Measurements from ENCODE around the gene MARVELD3.
A peak's percentile ranks its signal among the peaks of the same experiment; 100 is the strongest.
"Not testable (repeated sequence)": the region's sequence is repeated elsewhere in the genome, so short reads cannot be mapped to it uniquely, and the experiment has no call there.

The MARVELD3 gene

DNA sequence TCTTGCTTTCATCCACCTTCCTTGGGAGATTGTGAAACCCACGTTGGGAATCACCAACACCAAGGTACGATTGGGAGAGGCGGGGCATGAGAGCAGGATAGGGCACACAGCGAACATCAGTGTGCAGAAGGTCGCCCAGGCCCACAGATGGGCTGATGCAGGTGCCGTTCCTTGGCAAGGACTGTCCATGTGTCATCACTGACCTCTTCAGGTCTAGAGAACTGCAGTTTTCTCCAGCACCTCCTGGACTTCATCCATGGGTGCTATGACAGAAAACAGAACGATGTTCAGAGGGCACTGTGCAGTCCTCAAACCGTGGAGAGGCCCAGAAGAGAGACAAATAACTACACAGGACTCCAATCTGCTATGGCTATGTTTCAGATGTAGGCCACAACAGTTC, 25.2 kb upstream of the MARVELD3 start:
- Mint-ChIP-seq H3K27ac (no peak overlapping the region), H3K27me3 (peaks cover 17% of the 10 kb centered on the region), H3K9me3 (no peaks in the 10 kb centered on the region), H3K36me3 (ENCODE audit: low read depth) (no peaks in the 10 kb centered on the region), H3K4me1 (ENCODE audit: low read depth) (no peaks in the 10 kb centered on the region), H3K4me3 (no peak overlapping the region)
- no peak for DNase-seq

DNA sequence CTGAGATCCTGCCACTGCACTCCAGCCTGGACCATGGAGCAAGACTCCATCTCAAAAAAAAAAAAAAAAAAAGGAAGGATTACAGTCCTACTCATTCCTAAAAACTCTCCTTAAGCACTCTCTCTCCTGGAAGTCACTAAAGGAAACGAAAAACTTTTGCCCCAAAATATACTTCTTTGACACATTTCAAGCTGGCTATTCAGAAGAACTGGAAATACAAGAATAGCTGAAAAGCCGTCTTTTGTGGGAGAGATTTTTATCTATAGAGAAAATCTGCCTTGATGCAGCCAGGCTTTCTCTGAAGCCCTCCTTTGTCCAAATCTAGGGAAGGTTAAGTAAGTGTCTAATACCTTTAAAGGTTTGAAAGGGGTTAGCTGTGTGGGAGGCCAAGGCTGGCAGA, 16.9 kb upstream of the MARVELD3 start:
- peaks cover 26% of the 10 kb centered on the region for H3K27me3 Mint-ChIP-seq
- H3K27ac Mint-ChIP-seq, result peak overlapping the region; percentile 94
- peaks cover 12% of the 10 kb centered on the region for H3K4me1 Mint-ChIP-seq (ENCODE audit: low read depth)
- H3K36me3 Mint-ChIP-seq (ENCODE audit: low read depth), result no peaks in the 10 kb centered on the region
- no peaks in the 10 kb centered on the region for H3K9me3 Mint-ChIP-seq
- no peak overlapping the region for H3K4me3 Mint-ChIP-seq
- DNase-seq, result no peak

DNA sequence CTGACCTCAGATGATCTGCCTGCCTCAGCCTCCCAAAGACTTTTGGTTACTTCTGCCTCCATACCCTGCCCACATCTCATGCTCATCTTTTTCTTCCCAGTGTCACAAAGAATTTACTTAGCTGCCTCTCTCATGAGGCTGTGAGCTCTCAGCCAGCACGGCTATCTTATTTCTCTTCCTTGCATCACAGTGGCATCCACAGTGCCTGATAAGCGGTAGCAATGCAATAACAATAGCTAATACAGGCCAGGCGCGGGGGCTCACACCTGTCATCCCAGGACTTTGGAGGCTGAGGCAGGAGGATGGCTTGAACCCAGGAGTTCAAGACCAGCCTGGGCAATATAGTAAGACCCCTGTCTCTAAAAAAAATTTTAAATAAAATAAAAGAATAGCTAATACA, 15.5 kb upstream of the MARVELD3 start:
- Mint-ChIP-seq H3K36me3 (ENCODE audit: low read depth) (no peaks in the 10 kb centered on the region), H3K4me1 (ENCODE audit: low read depth) (peaks cover 12% of the 10 kb centered on the region), H3K27ac (no peak overlapping the region), H3K9me3 (no peaks in the 10 kb centered on the region), H3K4me3 (no peak overlapping the region), H3K27me3 (peaks cover 37% of the 10 kb centered on the region)
- no peak for DNase-seq

DNA sequence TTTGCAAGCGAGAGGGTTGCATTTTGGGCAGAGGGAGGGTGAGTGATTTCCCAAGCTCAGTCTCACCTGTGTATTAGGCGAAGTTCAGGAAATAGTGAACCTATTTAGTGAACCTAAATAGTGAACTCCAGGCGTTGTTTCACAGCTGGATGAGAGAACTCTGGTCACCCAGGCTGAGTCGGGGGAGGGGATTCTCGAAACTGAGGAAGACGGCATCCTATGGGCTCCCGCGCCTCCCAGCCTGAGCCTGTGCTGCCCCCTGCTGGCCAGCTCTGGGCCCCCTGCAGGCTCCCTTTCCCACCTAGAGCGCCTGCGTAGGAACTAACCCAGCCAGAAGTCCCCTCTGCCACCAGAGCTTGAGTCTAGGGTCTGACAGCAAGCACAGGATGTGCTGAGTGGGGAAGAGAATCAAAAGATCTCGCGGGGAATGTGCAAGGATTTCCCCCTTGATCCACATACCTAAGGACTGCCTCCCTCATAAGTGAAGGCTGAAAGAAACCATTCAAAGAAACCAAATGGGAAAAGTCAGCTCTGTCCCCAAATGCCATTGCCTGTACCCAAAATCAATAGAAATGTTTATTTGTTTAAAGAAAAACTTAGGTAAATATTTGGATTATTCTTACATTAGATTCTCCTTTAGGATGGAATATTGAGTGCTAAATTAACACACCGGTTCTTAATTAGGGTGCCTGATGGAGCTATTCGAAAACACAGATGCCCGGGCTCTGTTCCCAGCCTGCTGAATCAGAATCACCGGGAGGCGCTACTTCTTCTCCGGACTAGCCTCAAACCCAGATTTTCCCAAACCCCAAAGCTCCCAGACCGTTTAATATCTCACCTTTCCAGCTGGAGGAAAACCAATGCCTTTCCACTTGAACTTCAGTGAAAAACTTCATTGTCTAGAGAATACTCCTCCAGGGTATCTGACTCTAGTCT, 14.8 kb upstream of the MARVELD3 start:
- Mint-ChIP-seq H3K36me3 (ENCODE audit: low read depth) (no peaks in the 10 kb centered on the region), H3K4me1 (ENCODE audit: low read depth) (peaks cover 12% of the 10 kb centered on the region), H3K4me3 (no peak overlapping the region), H3K9me3 (no peaks in the 10 kb centered on the region), H3K27ac (no peak overlapping the region), H3K27me3 (peaks cover 40% of the 10 kb centered on the region)
- peak; percentile 86 for DNase-seq

DNA sequence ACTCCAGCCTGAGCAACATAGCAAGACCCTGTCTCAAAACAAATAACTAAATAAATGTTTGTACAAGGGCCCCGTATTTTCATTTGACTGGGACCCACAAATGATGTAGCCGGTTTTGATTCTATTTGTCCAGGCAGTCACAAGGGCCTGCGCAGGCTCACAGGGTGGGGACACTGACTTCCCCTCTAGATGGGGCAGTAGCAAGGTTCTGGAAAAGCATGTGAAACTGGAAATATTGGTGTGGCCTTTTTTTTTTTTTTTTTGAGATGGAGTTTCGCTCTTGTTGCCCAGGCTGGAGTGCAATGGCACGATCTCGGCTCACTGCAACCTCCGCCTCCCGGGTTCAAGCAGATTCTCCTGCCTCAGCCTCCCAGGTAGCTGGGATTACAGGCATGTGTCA, 11.0 kb upstream of the MARVELD3 start:
- peaks cover 51% of the 10 kb centered on the region for H3K27me3 Mint-ChIP-seq
- H3K27ac Mint-ChIP-seq; DNase-seq; H3K4me1 Mint-ChIP-seq (ENCODE audit: low read depth); H3K4me3 Mint-ChIP-seq; H3K36me3 Mint-ChIP-seq (ENCODE audit: low read depth); H3K9me3 Mint-ChIP-seq: not testable (repeated sequence)

DNA sequence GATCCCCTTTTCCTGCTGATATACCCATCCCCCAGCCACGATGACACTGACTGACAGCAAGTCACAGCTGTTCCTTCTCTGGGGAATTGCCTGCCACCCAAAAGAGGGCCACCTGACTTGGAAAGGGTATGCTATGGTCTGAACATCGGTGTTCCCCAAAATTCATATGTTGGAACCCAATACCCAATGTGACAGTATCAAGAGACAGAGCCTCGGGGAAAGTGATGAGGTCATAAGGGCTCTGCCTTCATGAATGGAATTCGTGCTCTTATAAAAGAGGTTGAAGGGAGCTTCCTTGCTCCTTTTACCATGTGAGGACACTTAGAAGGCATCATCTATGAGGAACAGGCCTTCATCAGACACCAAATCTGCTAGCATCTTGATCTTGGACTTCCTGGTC, 7.6 kb upstream of the MARVELD3 start:
- Mint-ChIP-seq H3K27me3 (peaks cover 33% of the 10 kb centered on the region), H3K9me3 (no peaks in the 10 kb centered on the region), H3K27ac (no peak overlapping the region), H3K4me1 (ENCODE audit: low read depth) (peaks cover 7% of the 10 kb centered on the region), H3K36me3 (ENCODE audit: low read depth) (no peaks in the 10 kb centered on the region), H3K4me3 (no peak overlapping the region)
- no peak for DNase-seq

DNA sequence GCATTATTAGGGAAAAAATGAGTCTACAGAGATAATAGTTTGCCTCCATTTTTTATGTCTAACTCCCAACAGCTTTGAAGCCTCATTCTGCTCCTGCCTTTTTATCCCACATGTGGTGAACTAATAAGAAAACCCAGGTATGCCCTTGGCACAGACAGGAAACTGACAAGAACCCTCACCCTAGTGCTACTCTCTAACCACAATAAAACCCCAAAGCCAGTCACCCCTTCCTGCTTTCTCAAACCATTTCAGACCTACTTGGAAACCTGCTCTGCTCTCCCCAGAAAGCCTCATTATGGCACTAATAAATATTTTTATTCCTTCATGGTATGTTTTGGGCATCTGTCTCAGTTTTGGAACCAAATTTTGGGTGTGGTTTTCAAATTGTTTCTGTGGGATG, 3.9 kb upstream of the MARVELD3 start:
- no peak for DNase-seq
- Mint-ChIP-seq H3K4me1 (ENCODE audit: low read depth) (peaks cover 7% of the 10 kb centered on the region), H3K36me3 (ENCODE audit: low read depth) (no peaks in the 10 kb centered on the region), H3K9me3 (no peaks in the 10 kb centered on the region), H3K27me3 (peaks cover 21% of the 10 kb centered on the region), H3K27ac (no peak overlapping the region), H3K4me3 (no peak overlapping the region)

DNA sequence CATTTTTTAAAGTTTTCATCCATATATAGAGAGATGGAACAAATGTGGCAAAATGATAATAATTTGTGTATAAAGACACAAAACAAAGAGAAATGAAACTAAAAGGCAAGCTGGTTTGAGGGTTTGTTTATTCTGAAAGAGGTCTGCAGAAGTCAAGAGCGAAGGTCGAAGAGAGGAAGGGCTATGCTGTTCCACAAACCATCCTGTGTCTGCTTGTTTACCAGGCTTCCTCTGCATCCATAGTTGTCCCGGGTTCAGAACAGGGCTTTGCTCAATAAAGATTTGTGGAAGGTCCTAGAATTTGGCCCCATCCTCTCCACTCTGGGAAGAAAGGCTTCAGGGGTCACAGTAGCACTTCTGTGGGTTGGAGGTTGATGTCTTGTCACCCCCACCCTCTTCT, 2.4 kb upstream of the MARVELD3 start:
- DNase-seq, result no peak
- Mint-ChIP-seq H3K27me3 (peaks cover 27% of the 10 kb centered on the region), H3K27ac (no peak overlapping the region), H3K9me3 (no peaks in the 10 kb centered on the region), H3K4me1 (ENCODE audit: low read depth) (peaks cover 7% of the 10 kb centered on the region), H3K4me3 (no peak overlapping the region), H3K36me3 (ENCODE audit: low read depth) (no peaks in the 10 kb centered on the region)

DNA sequence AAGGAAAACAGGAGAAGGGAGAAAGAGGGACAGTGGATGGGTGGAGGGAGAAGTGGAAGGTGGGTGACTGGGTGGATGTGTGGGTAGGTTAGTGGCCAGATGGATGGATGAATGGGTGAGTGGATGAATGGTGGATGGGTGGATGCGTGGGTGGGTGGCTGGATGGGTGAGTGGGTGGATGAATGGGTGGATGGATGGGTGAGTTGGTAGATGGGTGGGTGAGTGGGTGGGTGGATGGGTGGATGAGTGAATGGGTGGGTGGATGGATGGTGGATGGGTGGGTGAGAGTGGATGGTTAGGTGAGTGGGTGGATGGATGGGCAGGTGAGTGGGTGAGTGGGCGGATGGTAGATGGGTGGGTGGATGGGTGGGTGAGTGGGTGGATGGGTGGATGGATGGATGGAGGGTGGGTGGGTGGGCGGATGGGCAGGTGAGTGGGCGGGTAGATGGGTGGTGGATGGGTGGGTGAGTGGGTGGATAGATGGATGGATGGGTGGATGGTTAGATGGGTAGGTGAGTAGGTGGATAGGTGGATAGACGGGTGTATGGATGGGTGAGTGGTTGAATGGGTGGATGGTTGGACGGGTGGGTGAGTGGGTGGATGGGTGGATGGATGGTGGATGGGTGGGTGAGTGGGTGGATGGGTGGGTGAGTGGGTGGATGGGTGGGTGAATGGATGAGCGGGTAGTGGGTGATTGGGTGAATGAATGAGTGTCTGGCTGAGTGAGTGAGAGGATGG, 702 bp upstream of the MARVELD3 start:
- H3K27me3 Mint-ChIP-seq, result peaks cover 31% of the 10 kb centered on the region
- H3K4me1 Mint-ChIP-seq (ENCODE audit: low read depth), result peaks cover 7% of the 10 kb centered on the region
- H3K9me3 Mint-ChIP-seq, result no peaks in the 10 kb centered on the region
- DNase-seq, result no peak
- H3K27ac Mint-ChIP-seq, result no peak overlapping the region
- H3K4me3 Mint-ChIP-seq, result no peak overlapping the region
- H3K36me3 Mint-ChIP-seq (ENCODE audit: low read depth), result no peaks in the 10 kb centered on the region

DNA sequence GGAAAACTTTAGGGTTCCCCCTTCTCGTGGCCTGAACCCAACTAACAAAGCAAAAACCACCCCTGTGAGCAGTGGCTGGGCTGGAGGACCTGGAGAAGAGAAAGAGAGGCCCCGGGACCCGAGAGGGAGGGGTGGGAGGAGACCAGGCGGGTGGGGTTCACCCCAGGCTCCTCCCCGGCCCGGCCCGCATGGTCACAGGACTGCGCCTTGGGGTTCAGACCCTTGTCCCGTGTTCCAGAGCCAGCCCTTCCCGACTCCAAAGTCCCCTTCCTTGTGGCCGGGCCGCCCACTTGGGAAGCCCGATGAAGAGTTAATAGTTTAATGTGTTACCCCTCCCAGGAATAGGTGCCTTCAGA, 852 bp downstream of the MARVELD3 start:
- Mint-ChIP-seq H3K27ac (no peak overlapping the region), H3K36me3 (ENCODE audit: low read depth) (no peaks in the 10 kb centered on the region), H3K9me3 (no peaks in the 10 kb centered on the region), H3K4me1 (ENCODE audit: low read depth) (peaks cover 6% of the 10 kb centered on the region), H3K27me3 (peaks cover 30% of the 10 kb centered on the region), H3K4me3 (no peak overlapping the region)
- DNase-seq, result no peak

DNA sequence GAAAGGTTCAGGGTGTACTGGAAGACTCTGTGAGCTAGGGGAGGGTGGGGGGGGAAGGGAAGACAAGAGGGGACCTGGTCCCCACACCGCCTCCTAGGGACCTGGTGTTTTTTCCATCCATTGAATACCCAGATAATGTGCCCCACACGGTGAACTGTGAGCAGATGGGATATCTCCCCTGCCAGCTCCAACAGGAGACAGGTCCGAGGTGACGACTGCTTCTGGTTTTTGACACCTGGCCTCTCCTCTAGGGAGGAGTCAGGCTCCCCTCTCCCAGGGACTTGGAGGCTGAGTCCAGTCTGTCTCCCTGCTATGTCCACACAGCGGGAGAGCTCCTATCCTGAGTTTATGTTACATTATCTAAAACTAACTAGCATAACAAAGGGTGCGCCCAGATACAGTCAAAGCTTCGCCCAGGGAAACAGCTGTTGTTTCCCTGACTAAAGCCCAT, 1.8 kb downstream of the MARVELD3 start:
- Mint-ChIP-seq H3K4me1 (ENCODE audit: low read depth) (no peaks in the 10 kb centered on the region), H3K27me3 (peaks cover 26% of the 10 kb centered on the region), H3K9me3 (no peaks in the 10 kb centered on the region), H3K4me3 (no peak overlapping the region), H3K36me3 (ENCODE audit: low read depth) (no peaks in the 10 kb centered on the region), H3K27ac (no peak overlapping the region)
- DNase-seq, result no peak

DNA sequence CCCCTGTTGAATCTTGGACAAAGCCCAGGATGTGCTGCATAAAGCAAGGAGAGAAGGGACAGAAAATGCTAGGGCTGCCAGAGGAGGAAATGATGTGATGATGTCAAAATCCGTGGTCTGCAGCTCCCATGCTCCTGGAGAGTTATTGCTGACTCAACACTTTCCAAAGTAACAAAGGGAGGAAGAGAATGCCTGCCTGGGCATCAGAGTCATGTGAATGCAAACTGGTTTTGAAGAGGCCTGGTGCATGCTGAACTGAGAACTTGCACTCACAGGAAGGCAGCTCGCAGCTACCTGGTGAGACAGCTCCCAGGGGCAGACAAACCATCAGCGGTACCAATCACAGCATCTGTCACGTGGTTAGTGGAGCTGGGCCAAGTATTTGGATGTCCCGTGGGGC, 2.8 kb downstream of the MARVELD3 start:
- Mint-ChIP-seq H3K4me1 (ENCODE audit: low read depth) (no peaks in the 10 kb centered on the region), H3K27me3 (peaks cover 26% of the 10 kb centered on the region), H3K9me3 (no peaks in the 10 kb centered on the region), H3K36me3 (ENCODE audit: low read depth) (no peaks in the 10 kb centered on the region), H3K27ac (no peak overlapping the region), H3K4me3 (no peak overlapping the region)
- no peak for DNase-seq

DNA sequence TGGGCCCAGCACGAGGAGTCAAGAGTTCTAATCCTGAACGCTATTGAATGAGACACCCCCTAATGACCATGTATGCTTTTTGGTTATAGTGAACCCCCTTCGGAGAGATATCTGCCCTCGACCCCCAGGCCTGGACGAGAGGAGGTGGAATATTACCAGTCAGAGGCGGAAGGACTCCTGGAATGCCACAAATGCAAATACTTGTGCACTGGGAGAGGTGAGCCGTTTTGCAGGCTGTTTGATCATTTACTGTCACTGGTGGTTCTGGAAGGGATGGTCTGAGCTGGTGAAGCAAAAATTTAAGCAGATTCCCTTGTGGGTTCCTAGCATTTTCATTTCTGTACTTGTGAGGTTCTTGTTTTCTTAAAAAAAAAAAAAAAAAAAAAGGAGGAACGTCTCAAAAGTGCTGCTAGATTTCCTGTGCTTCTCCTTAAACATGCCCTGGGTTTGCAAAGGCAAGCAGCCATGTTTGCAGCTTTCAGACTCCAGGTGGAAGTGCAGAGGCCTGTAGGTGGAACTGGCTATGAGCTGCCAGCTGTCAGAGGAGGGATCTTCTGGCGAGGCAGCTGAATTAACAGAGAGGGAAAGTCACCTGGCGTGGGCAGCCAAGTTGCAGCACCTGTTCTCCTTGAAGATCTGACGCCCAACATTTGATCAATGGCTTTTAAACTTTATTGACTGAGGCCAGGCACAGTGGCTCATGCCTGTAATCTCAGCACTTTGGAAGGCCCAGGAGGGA, 3.5 kb downstream of the MARVELD3 start:
- Mint-ChIP-seq H3K27ac (no peak overlapping the region), H3K27me3 (peaks cover 26% of the 10 kb centered on the region), H3K36me3 (ENCODE audit: low read depth) (no peaks in the 10 kb centered on the region), H3K4me3 (no peak overlapping the region), H3K9me3 (no peaks in the 10 kb centered on the region), H3K4me1 (ENCODE audit: low read depth) (no peaks in the 10 kb centered on the region)
- DNase-seq, result no peak

DNA sequence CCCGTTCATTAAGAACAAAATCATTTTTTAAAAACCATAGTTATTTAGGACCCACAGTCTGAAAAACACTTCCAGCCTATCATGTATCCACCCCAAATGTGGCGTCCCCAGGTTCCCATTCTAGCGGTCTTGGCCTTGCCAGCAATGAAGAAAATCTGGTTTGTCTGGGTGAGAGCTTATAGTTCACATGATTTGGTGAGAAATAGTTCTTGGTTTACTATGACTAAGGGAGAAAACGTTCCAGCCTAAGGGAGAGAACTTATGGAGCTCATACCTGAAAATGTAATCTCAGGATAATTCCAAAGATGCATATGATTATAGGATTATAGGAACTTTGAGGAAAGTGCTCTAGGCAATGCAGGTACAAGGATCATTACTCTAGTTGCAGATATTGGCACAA, 4.8 kb downstream of the MARVELD3 start:
- no peaks in the 10 kb centered on the region for H3K4me1 Mint-ChIP-seq (ENCODE audit: low read depth)
- no peaks in the 10 kb centered on the region for H3K9me3 Mint-ChIP-seq
- H3K27ac Mint-ChIP-seq, result no peak overlapping the region
- no peak overlapping the region for H3K4me3 Mint-ChIP-seq
- DNase-seq, result no peak
- H3K36me3 Mint-ChIP-seq (ENCODE audit: low read depth), result no peaks in the 10 kb centered on the region
- peaks cover 26% of the 10 kb centered on the region for H3K27me3 Mint-ChIP-seq

DNA sequence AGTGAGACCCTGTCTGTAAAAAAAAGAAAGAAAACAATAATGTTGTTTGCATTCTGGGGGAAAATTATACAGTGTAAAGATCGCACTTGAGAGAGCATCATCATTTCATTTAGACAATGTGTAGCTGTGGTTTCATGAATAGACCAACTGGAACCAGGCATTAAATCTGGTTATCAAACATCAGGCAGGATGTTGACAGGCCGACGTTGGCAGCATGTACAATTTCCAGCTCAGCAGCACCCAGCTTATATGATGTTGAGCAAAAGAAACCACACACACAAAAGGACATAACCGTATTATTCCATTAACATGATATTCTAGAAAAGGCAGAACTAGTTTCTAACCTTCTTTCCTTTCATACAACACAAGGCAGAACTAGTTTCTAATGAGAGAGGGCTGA, 5.8 kb downstream of the MARVELD3 start:
- Mint-ChIP-seq H3K27ac (no peak overlapping the region), H3K9me3 (no peaks in the 10 kb centered on the region), H3K4me1 (ENCODE audit: low read depth) (no peaks in the 10 kb centered on the region), H3K36me3 (ENCODE audit: low read depth) (no peaks in the 10 kb centered on the region), H3K27me3 (peaks cover 24% of the 10 kb centered on the region), H3K4me3 (no peak overlapping the region)
- DNase-seq, result no peak
